Epithelial cell of esophagus (primary cell): ENCODE data around the gene OSBPL2.

Experiments
- DNase-seq: peaks from one replicate; pipeline ENCODE4 v3.0.0; 2010; ENCODE audit warnings: low read depth
- H3K4me3 ChIP-seq: 2 replicates; pipeline ENCODE4 v1.5.1; 2011; ENCODE audit warnings: mild to moderate bottlenecking, low read length, control low read depth
- CTCF ChIP-seq: IDR thresholded peaks from 2 replicates; pipeline ENCODE4 v1.5.1; 2011; ENCODE audit warnings: low read depth, mild to moderate bottlenecking, low read length, control low read depth, inconsistent platforms; ENCODE audit not compliant: insufficient read depth; ENCODE audit errors: missing control alignments

OSBPL2 gene

GRCh38 chr20:62284448-62284847 is 46.1 kb downstream of the OSBPL2 start:
- TF ChIP-seq CTCF, result no peak
- no peak overlapping the region for H3K4me3 ChIP-seq
- DNase-seq, result no peak

GRCh38 chr20:62285151-62285550 is 46.8 kb downstream of the OSBPL2 start:
- H3K4me3 ChIP-seq, result no peak overlapping the region
- no peak for TF ChIP-seq CTCF
- DNase-seq, result no peak

GRCh38 chr20:62285722-62286121 is 47.4 kb downstream of the OSBPL2 start:
- no peak for TF ChIP-seq CTCF
- no peak for DNase-seq
- no peak overlapping the region for H3K4me3 ChIP-seq

GRCh38 chr20:62286493-62287064 is 48.3 kb downstream of the OSBPL2 start:
- DNase-seq, result no peak
- H3K4me3 ChIP-seq, result no peak overlapping the region
- TF ChIP-seq CTCF, result no peak

- DNase-seq, result no peak
- no peak overlapping the region for H3K4me3 ChIP-seq
- no peak for TF ChIP-seq CTCF
These were observed 48.8 kb downstream of the OSBPL2 start for GRCh38 chr20:62287129-62287528.

GRCh38 chr20:62287759-62288534 is 49.6 kb downstream of the OSBPL2 start:
- no peak for TF ChIP-seq CTCF
- DNase-seq, result peak; percentile 56
- no peak overlapping the region for H3K4me3 ChIP-seq
